Hematopoietic multipotent progenitor cell treated with erythropoietin and hydrocortisone succinate and interleukin-3 and kit ligand, for 4 days (in vitro differentiated cells): ENCODE results near the gene NCKAP5.
"Not testable (repeated sequence)": the region's sequence is repeated elsewhere in the genome, so short reads cannot be mapped to it uniquely, and the experiment has no call there.

ENCODE experiments used
- DNase-seq: peaks from one replicate; pipeline ENCODE4 v3.0.0-alpha.2; 2015

Gene NCKAP5

DNA sequence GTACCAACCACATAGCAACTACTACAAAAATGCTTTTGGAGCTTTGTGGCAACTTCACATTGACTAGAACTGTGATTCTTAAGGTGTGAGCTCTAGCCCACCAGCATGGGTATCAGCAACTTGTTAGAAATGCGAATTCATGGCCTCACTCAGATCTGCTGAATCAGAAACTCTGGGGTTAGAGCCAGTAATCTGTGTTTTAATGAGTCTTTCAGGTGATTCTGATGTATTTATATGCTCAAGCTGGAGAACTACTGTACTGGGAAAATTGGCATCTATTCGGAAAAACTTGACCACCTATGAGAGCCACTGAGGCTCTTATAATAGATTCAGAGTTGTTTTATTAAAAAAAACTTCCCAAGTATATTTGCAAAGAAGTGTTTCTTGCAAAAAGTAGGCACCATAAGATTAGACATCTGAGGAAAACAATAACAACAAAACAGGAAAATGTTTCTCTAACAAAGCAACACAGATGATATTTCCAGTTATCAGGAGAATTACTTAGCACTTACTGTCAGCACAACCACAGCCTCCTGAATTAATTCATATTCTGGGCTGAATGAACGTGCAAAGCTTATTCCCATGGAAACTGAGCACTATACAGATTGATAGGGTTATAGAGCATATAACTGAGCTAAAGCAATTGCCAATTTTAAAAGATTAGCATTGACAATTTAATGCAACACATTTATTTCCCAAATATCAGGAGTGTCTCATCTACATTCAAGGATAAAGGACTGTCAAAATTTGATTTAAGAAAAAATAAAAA, 71.6 kb downstream of the NCKAP5 start:
- no peak for DNase-seq

DNA sequence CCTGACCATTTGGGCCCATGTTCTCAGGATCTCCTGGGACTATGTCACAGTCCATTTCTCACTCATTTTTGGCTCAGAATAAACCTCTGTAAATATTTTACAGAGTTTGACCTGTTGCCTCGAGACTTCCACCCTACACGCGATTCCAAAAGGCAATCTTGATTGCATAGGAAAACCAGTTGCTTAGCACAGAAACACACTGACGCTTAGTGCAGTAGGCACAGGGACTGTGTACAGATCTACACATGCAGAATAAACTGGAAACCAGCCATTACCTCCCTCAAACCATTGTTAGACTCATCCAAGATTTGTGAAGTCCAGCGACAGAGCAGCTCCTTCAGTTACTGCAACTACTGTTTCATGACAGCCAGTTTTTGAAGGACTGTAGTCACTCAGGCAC, 73.0 kb downstream of the NCKAP5 start:
- DNase-seq: no peak

GRCh38 chr2:133492719-133493380, 75.4 kb downstream of the NCKAP5 start:
- DNase-seq: no peak

GRCh38 chr2:133490411-133490980, 77.8 kb downstream of the NCKAP5 start:
- DNase-seq: no peak

DNA sequence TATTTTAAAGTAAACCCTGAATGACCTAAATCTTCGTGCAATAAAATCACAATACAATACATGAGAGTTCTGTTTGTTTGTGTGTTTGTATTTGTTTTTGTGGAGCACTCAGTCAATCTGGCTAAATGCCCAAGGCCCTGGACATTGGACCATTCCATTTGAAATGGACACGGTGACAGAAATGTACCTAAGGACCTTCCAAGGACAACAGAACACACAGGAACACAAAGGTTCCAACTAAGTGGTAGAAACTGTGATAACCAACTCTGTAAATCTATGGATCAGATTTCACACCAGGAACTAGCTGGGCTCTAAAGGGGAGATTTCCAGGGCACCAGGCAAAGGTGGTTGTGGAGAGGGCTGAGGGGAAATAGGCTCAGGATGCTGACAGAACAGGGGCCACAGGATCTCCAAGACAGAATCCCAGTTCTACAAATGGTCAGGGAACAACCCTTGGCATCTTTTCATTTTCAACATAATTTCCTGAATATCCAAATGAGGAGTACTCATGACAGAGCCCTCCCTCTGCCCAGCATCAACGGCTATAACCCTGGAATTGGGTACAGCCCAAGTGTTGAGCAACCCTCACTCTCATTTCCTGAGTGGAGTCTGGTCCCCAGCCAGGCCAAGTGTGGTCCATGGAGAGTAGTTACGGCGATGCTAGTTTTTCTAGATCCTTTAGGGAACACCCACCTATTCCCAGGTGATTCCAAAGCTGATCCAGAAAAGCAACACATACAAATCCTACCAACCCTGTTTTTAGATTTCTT, 78.4 kb downstream of the NCKAP5 start:
- DNase-seq: no peak

DNA sequence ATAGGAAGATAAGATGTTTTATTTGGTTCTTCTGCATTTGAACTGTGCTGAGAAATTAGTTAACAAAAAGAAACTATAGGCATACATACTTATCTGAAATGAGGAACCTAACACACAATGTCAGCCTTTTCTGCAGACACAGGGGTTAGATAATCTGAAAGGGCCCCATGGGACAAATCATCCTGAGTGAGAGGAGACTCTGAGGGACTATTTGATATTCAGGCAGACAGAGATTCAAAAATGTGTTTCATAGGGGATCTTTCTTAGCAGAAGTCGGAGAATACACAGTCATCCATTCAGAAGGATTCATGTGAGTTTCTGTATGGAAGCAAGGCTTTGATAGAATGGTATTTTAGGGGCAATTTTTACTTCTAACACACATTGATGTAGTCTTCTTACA, 79.1 kb downstream of the NCKAP5 start:
- no peak for DNase-seq

DNA sequence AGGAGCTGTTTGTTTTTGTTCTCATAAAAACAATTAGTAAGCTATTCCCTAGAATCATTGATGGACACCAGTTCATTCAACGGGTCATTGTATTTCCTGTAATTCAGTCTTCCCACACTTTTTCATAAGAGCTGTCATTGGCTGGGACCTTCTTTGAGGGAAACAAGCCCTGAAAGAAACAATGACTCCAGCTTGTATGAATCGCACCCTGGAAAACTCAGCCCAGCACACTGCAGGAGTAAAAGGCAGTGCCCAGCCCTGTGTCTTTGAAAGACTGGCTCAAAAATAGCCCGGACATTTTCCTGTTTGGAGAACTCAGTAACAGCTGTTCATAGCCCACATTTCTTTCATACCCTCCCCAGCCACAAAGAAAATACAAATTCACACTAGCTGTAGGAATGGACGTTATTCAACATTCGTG, 81.5 kb downstream of the NCKAP5 start:
- no peak for DNase-seq

- no peak for DNase-seq
These were observed 82.4 kb downstream of the NCKAP5 start for GRCh38 chr2:133485868-133486267.

DNA sequence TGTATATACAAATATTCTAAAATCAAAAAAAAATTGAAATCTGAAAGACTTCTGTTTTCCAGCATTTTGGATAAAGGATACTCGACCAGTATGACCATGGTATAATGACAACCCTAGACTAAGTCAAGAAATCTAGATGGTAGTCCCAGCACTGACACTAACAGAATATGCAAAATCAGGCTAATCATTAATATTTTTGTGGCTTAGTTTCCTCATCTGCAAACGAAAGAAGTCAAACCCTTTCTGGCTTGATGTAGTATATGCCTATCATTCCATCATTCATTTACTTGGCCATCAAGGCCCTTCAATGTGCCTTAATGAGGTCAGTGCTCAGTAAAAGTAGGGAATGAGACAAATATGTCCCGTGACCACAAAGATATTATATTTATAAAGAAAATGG, 83.5 kb downstream of the NCKAP5 start:
- DNase-seq: no peak

DNA sequence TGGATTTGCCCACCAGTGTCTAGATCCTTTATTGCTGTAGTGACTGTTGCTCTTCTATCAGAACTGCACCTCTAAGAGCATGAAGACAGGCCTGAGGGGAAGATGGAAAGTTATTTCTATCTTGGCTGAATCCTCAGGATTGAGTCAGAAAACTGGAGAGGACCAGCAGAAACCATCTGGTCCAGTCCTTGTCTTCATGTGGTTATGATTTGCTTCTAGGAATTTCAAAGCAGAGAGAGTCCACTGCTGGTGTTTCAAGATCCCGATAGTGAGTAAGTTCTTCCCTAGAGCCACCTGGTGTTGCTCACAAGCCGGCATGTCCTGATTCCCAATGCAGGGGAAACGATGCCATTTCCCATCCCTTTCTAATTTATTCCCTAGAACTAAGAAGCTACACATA, 84.2 kb downstream of the NCKAP5 start:
- no peak for DNase-seq

GRCh38 chr2:133483181-133483580, 85.1 kb downstream of the NCKAP5 start:
- no peak for DNase-seq

DNA sequence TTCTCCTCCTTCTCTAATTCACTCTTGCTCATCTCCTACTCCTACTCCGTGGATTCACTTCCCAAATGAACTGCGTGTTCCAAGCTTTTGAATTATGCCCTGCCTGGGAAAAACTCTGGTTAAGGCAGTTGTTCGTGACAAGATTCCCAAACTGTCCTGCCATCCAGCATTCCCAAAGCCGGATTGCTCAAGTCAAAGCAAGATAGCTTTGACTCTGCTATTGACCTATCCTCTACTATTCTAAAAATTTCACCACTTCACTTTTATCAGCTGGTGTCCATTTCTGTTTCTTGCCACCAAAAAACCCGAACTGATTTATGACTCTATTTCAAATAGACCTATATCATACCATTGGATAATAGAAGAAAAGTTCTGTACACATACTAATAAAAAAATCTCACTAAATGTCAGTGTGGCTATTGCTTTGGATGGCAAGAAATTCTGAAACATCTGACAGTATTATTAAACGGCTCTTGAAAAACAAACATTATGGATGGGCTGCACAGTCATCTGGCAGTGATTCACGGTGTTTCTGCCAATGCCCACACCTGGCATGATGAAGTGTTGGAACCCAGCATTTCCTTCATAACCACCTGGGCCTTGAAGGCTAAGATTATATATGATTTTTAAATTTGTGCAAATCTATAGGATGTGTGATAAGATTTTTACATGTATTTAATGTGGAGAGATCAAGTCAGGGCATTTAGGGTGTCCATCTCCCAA, 87.4 kb downstream of the NCKAP5 start:
- DNase-seq: no peak

- no peak for DNase-seq
These were observed 90.7 kb downstream of the NCKAP5 start for GRCh38 chr2:133477616-133477990.

GRCh38 chr2:133476931-133477615, 91.2 kb downstream of the NCKAP5 start:
- DNase-seq: no peak

DNA sequence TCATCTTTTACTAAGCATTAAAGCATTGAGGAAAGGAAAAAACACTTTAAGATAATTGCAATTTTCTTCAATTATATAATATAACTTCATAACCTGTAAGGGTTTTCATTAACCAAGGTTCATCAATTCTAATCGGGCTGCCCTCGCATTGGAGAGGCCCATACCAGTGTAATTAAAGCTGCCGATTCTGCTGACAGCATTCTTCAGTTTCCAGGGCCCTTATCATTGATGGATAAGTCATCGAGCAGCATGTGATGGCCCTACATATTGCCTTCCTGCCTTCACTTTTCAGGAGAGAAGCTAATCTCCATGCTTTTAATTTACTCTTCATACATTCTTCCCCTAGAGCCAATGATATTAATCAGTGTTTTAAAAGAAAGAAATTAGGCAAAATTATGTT, 92.0 kb downstream of the NCKAP5 start:
- DNase-seq: no peak

- DNase-seq: no peak
These were observed 92.7 kb downstream of the NCKAP5 start for GRCh38 chr2:133475610-133476009.

GRCh38 chr2:133470446-133470845, 97.8 kb downstream of the NCKAP5 start:
- DNase-seq: not testable (repeated sequence)

- no peak for DNase-seq
These were observed 105.5 kb downstream of the NCKAP5 start for GRCh38 chr2:133462811-133463210.

- no peak for DNase-seq
These were observed 106.8 kb downstream of the NCKAP5 start for GRCh38 chr2:133461484-133461883.

DNA sequence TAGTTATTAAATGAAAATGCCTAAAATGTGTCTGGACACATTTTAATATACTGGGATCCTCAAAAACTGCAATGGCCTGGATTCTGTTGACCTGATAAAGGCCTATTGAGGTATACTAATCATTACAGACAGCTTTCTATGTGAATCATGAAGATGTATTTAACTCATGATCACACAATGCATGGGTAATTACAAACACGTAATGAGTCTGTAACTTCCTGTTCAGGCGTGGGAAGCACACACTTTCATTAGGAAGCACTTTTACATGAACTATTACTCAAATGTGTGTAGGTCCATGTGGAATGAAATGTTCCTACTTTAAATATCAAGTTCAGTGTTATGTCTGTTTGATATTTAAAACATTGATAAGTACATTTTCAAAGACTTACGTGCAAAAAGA, 108.7 kb downstream of the NCKAP5 start:
- no peak for DNase-seq

DNA sequence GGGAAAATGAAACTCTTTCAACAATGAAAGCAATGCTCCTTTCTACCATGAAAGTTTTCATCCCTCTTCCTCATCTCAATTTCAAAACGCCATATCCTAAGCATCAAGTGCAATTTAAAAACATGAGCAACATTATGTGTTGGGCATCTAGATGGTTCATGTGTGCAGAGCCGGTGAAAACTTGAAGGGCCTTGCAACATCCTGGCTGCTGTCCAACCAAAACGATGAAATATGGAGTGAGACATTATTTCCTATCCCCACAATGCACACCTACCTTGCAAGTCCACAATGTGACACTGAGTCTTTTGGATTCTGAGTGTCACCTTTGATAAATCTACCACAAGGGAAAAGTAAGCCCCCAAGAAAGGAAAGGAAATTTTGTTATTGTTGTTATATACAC, 110.0 kb downstream of the NCKAP5 start:
- DNase-seq: no peak

DNA sequence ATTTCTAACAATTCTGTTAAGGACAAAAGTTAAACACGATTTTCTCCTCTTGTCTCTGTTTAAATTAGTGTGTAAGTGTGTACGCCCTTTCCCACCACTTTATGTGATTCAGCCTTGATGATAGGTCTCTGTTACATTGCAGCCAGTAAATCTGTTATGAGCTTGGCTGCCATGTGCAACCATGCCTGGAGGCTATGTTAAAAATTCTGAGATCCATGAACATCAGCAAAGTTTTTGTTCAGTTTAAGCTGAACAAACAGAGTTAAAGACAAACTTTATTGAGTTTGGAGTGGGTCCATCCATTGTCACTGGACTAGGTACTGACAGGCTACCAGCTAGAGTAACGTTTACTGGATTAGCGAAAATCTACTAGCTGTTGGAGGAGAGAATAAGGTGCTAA, 110.4 kb downstream of the NCKAP5 start:
- DNase-seq: no peak
